Pancreas (tissue), 10 donors: ENCODE results near the gene BANF2. TPM values are rescaled to one million over a fixed set of nuclear protein-coding genes. Genes with fewer than 3 reads are reported as not detected.

Source experiments
- ATAC-seq, 4 donors: fragments of 200-7000 bp; cut with Tn5 transposase; one replicate each; pipeline versions ENCODE4 v1.8.0 to v1.9.1; 2020; ENCODE audit warnings: mild to moderate bottlenecking in 4 of 4, moderate library complexity in 4 of 4
- DNase-seq, 6 donors: peaks; one replicate each; pipeline ENCODE4 v3.0.0-alpha.2; 2020
- FAIRE-seq: peaks from 2 replicates; lab custom pipeline; 2012; peaks lifted over from hg19 to GRCh38; lab: Jason Lieb, UNC
- H3K27ac ChIP-seq, 4 donors: fragments of 200-600 bp; sonication (generic); 1 replicate in 3 of 4; 2 replicates in 1 of 4; pipeline versions ENCODE4 v1.5.0 to v1.8.0; 2020
- H3K27me3 ChIP-seq, 4 donors: fragments of 200-600 bp; one replicate each; pipeline ENCODE4 v1.8.0; 2021
- H3K36me3 ChIP-seq, 3 donors: fragments of 200-600 bp; sonication (generic) in 1 of 3; one replicate each; pipeline versions ENCODE4 v1.5.0 to v1.8.0; 2020 to 2021
- H3K4me1 ChIP-seq, 3 donors: fragments of 200-600 bp; one replicate each; pipeline ENCODE4 v1.8.0; 2021
- H3K4me3 ChIP-seq, 4 donors: fragments of 200-600 bp; sonication (generic) in 2 of 4; one replicate each; pipeline versions ENCODE4 v1.5.0 to v1.8.0; 2020 to 2021
- H3K9me3 ChIP-seq, 4 donors: fragments of 200-600 bp; one replicate each; pipeline ENCODE4 v1.8.0; 2021
- CTCF ChIP-seq, 4 donors: fragments of 200-600 bp; sonication (generic) in 3 of 4; IDR thresholded peaks; one replicate each; pipeline versions ENCODE4 v1.5.0 to v1.8.0; 2021; ENCODE audit warnings: antibody characterized with exemption in 4 of 4
- WGBS, 2 donors: extraction: QIAGEN DNeasy Blood & Tissue Kit; methylation state at CpG; one replicate each; pipeline ENCODE4 v1.1.7; 2013; 5-methylcytosine and 5-hydroxymethylcytosine counted together
- intact Hi-C, 3 donors: fragments of 100-400 bp; cut with DNase I; formaldehyde crosslinking; loops; one replicate each; pipeline versions ENCODE4 v1.11.1 to v1.14.2; 2022
- polyA plus RNA-seq, 2 donors: library from polyadenylated mRNA; stranded (reverse); fragments of 200-250 nt; gene quantifications; one replicate each; pipeline ENCODE4 v1.2.3, GENCODE V29; 2013
- total RNA-seq, 6 donors: library from RNA; stranded (reverse); fragmentation: NEBNext Ultra II Directional in 4 of 6; extraction: Animal tissue kit (Norgen Biotek cat#: 25700) in 4 of 6; gene quantifications; one replicate each; pipeline versions ENCODE4 v1.2.1 to v1.2.4, GENCODE V29; 2021 to 2023
- donor health status: healthy with polysubstance abuse.
- donor health status: DM: no; HTN: no; CAD: no; lungs with moderate emphysema.
- donor health status: DM: no; HTN: no; CAD: no.
- donor health status: control.
- donor health status: control.
- donor health status: Bipolar disorder and iron deficiency.
- donor health status: DM: yes; HTN: yes; CAD: no.
- donor health status: DM: no; HTN: no; CAD: no.
- donor health status: DM: no; HTN: no; CAD: no.
- donor health status: DM: yes; HTN: yes; CAD: no.

Gene BANF2
- total and polyA plus RNA-seq, 8 donors, result 0.59 to 6.4 (median 1.5) TPM

GRCh38 chr20:17758010-17758409, 58.2 kb downstream of the BANF2 start:
- H3K36me3 ChIP-seq, result no peaks in the 10 kb centered on the region
- intact Hi-C loops, result no loop called here

GRCh38 chr20:17758512-17758911, 58.7 kb downstream of the BANF2 start:
- H3K4me1 ChIP-seq, result peaks cover 4 to 17% (median 15%) of the 10 kb centered on the region in 3 donors
- H3K36me3 ChIP-seq, result no peaks in the 10 kb centered on the region
- ATAC-seq, result no peak
- no peak for DNase-seq
- no peaks in the 10 kb centered on the region for H3K27me3 ChIP-seq
- no peak for FAIRE-seq
- no peak for TF ChIP-seq CTCF (IDR thresholded peaks at IDR 0.05)
- intact Hi-C loops, result no loop called here
- WGBS, 2 donors, result 94 to 100% methylated on average over 1 of the region's 1 CpG
- H3K27ac ChIP-seq, result no peak overlapping the region
- no peaks in the 10 kb centered on the region for H3K9me3 ChIP-seq
- no peak overlapping the region for H3K4me3 ChIP-seq

More at GRCh38 chr20:17758010-17758409, 58.2 kb downstream of the BANF2 start:
- Histone ChIP-seq H3K4me1 (peaks cover 0 to 12% (median 10%) of the 10 kb centered on the region in 3 donors), H3K27ac (no peak overlapping the region), H3K9me3 (no peaks in the 10 kb centered on the region), H3K27me3 (no peaks in the 10 kb centered on the region), H3K4me3 (no peak overlapping the region)
- DNase-seq, result no peak
- FAIRE-seq, result no peak
- TF ChIP-seq CTCF (IDR thresholded peaks at IDR 0.05), result no peak
- WGBS, 2 donors, result 95 to 97% methylated on average over 3 of the region's 3 CpGs
- no peak for ATAC-seq

GRCh38 chr20:17759449-17759848, 59.7 kb downstream of the BANF2 start:
- no peak for DNase-seq
- WGBS, 2 donors, result 50 to 57% methylated on average over 1 of the region's 1 CpG
- H3K36me3 ChIP-seq, result no peaks in the 10 kb centered on the region
- intact Hi-C loops, result no loop called here
- no peak overlapping the region for H3K27ac ChIP-seq
- H3K9me3 ChIP-seq, result no peaks in the 10 kb centered on the region
- no peak for ATAC-seq
- FAIRE-seq, result no peak
- H3K27me3 ChIP-seq, result no peaks in the 10 kb centered on the region
- no peak for TF ChIP-seq CTCF (IDR thresholded peaks at IDR 0.05)
- no peak overlapping the region for H3K4me3 ChIP-seq
- peaks cover 5 to 19% (median 16%) of the 10 kb centered on the region in 3 donors for H3K4me1 ChIP-seq

DNA sequence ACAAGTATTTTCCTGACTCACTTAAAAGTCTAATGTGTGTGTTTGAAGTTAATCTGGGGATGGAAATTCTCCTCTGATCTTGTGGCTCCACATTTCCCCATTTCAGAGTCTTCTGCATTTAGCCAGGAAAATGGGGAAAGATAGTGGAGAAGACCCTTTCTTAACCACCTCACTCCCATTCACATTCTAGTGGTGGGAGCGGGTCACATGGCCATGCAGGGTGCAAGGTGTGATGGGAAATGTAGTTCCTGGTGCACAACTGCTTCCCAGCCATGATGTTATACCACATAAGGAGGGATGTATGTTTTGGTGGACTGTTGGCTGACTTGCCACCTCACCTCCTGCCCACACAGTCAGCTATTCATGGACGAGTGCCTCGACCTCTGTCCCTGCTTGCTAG, 61.8 kb downstream of the BANF2 start:
- no peak overlapping the region for H3K27ac ChIP-seq
- H3K36me3 ChIP-seq, result no peaks in the 10 kb centered on the region
- no peaks in the 10 kb centered on the region for H3K27me3 ChIP-seq
- DNase-seq (no peak), FAIRE-seq (no peak), ATAC-seq (peak in 1 of 4 donors; percentile 35)
- TF ChIP-seq CTCF (IDR thresholded peaks at IDR 0.05), result no peak
- no peak overlapping the region for H3K4me3 ChIP-seq
- 83 to 86% methylated on average over 3 of the region's 3 CpGs for WGBS, 2 donors
- no peaks in the 10 kb centered on the region for H3K9me3 ChIP-seq
- intact Hi-C loops, result no loop called here
- peaks cover 5 to 19% (median 16%) of the 10 kb centered on the region in 3 donors for H3K4me1 ChIP-seq

GRCh38 chr20:17762243-17762872, 62.6 kb downstream of the BANF2 start:
- Histone ChIP-seq H3K27ac (peak overlapping the region; percentile 32 to 73 (median 44)), H3K36me3 (no peaks in the 10 kb centered on the region), H3K4me3 (no peak overlapping the region), H3K9me3 (no peaks in the 10 kb centered on the region), H3K4me1 (peaks cover 5 to 19% (median 16%) of the 10 kb centered on the region in 3 donors), H3K27me3 (no peaks in the 10 kb centered on the region)
- peak in 4 of 6 donors; percentile 41 to 70 (median 50) for DNase-seq
- peak; percentile 57 to 87 (median 76) for ATAC-seq
- intact Hi-C loops, result no loop called here
- TF ChIP-seq CTCF (IDR thresholded peaks at IDR 0.05), result no peak
- no peak for FAIRE-seq
- WGBS, 2 donors, result 30 to 34% methylated on average over 7 of the region's 7 CpGs
